NCI-H524 (cell line): ENCODE measurements around the gene NDUFS1.
"Not testable (repeated sequence)": the region's sequence is repeated elsewhere in the genome, so short reads cannot be mapped to it uniquely, and the experiment has no call there.

Source experiments
- DNase-seq, 2 experiments: peaks; one replicate each; lab custom pipeline; 2025; lab: John Stamatoyannopoulos, UW

NDUFS1 gene

GRCh38 chr2:206159346-206160124 is at the start of gene NDUFS1, which contains the start of gene EEF1B2:
NDUFS1 (minus strand) TSS chr2:206159444; CDS start chr2:206153678, 5,766 bp downstream.
EEF1B2 (plus strand) TSS chr2:206159895; CDS start chr2:206159980, 85 bp downstream.
- peak; percentile 92 to 97 for DNase-seq

- no peak for DNase-seq
Observed at GRCh38 chr2:206208900-206209299, 49.7 kb upstream of the NDUFS1 start.

DNA sequence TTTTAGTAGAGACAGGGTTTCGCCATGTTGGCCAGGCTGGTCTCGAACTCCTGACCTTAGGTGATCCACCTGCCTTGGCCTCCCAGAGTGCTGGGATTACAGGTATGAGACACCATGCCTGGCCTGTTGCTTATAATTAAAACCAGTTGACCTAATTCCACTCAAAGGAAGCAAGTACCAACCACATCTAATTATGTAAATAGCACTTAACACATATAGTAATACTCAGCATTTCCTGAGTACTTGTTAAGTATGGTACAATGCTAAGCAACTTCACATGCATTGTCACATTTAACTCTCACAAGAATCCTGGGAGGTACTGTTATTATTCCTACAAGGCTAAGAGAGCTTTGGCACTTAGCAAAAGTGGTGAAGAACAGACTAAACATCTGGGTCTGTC is 48.1 kb upstream of the NDUFS1 start:
- not testable (repeated sequence) for DNase-seq

GRCh38 chr2:206204710-206205109 is 45.5 kb upstream of the NDUFS1 start:
- DNase-seq: no peak

DNA sequence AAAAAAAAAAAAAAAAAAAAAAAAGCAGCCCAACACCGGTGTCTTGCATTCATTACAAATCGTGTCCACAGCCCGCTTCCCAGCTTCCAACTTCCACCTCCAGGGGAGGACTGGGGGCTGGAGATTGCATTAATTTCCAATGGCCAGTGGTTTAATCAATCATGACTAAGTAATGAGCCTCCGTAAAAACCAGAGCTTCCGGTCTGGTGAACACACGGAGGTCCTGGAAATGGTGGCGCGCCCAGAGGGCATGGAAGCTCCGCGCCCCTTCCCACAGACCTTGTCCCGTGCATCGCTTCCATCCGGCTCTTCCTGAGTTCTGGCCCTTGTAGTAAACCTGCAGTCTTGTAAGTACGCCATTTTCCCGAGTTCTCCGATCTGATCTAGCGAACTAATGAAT is 44.1 kb upstream of the NDUFS1 start:
- no peak for DNase-seq

GRCh38 chr2:206202446-206202845 is 43.2 kb upstream of the NDUFS1 start:
- no peak for DNase-seq

GRCh38 chr2:206201075-206201848 is 42.0 kb upstream of the NDUFS1 start:
- no peak for DNase-seq

DNA sequence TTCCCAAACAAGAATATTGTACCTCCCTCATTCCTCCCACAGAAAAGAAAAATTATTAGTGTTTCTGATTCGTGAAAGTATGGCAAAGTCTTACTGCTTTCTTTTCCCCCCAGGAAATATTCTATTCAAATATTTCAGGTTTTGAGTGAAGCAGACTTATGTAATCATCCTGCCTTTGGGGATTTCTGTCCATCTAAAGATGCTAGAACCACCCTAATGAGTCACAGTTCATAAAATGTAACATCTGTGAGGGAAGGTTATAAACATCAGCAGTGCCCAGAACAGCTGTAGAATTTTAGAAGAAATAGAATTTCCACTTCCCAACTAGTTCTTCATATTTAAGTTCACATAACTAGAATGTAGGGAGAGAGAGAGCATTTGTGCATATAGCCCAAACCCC is 39.4 kb upstream of the NDUFS1 start:
- no peak for DNase-seq

GRCh38 chr2:206193671-206194357 is 34.6 kb upstream of the NDUFS1 start:
- no peak for DNase-seq

- no peak for DNase-seq
Observed at GRCh38 chr2:206192157-206192556, 32.9 kb upstream of the NDUFS1 start.

- no peak for DNase-seq
Observed at GRCh38 chr2:206190689-206191088, 31.4 kb upstream of the NDUFS1 start.

- no peak for DNase-seq
Observed at GRCh38 chr2:206190111-206190510, 30.9 kb upstream of the NDUFS1 start.

GRCh38 chr2:206189691-206190090 is 30.4 kb upstream of the NDUFS1 start:
- DNase-seq: no peak

DNA sequence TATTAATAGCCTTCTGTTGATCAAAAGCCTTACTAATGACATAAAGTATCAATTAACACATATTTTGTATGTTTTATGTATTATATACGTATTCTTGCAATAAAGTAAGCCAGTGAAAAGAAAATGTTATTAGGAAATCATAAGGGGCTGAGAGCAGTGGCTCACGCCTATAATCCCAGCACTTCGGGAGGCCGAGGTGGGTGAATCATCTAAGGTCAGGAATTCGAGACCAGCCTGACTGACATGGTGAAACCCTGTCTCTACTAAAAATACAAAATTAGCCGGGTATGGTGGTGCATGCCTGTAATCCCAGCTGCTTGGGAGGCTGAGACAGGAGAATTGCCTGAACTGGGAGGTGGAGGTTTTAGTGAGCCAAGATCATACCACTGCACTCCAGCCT is 22.3 kb upstream of the NDUFS1 start:
- not testable (repeated sequence) for DNase-seq

- DNase-seq: no peak
Observed at GRCh38 chr2:206176901-206177300, 17.7 kb upstream of the NDUFS1 start.

GRCh38 chr2:206176121-206176520 is 16.9 kb upstream of the NDUFS1 start:
- no peak for DNase-seq

- DNase-seq: no peak
Observed at GRCh38 chr2:206173147-206173546, 13.9 kb upstream of the NDUFS1 start.

GRCh38 chr2:206171624-206172397 is 12.6 kb upstream of the NDUFS1 start:
- not testable (repeated sequence) for DNase-seq

- not testable (repeated sequence) for DNase-seq
Observed at GRCh38 chr2:206168230-206168629, 9.0 kb upstream of the NDUFS1 start.

DNA sequence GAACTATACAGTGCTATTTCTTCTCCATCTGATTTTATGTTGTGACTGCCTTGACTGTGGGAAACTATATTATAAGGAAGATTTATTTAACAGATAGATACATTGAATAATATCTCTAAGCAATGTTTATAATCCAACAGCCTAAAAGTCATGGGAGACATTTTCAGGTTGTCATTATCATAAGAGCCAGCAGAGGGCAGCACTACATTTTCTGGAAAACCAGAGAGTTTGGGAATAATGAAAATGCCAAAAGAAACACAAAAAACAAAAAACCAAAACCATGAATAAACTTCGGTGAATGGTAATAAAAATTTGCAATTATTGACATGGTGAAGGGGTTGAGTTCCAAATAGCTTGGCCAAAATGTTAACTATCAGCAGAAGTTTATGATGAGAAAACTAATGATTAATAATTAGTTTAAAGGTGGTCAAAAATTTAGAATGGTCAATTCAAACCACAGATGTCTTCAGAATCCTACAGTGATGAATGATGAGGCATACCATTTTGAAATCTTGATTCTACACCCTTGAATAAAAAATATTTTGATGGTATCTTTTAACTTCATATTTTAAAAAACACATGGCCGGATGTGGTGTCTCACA is 5.1 kb upstream of the NDUFS1 start:
- DNase-seq: peak in 1 of 2 experiments; percentile 34

- no peak for DNase-seq
Observed at GRCh38 chr2:206163251-206163880, 4.1 kb upstream of the NDUFS1 start.
